HepG2 (cell line): ENCODE data around the gene ZBTB22. TPM values are rescaled to one million over a fixed set of nuclear protein-coding genes. Genes with fewer than 3 reads are reported as not detected.

Experiments
- ARID4A ChIP-seq: sonication (generic); formaldehyde crosslinking; IDR thresholded peaks from 2 replicates; pipeline ENCODE4 v1.5.0; 2020; ENCODE audit warnings: mild to moderate bottlenecking, missing genetic modification reagents, borderline replicate concordance
- CBX2 ChIP-seq, 2 experiments: fragments of 200-600 bp in 1 of 2; sonication (generic); formaldehyde crosslinking in 1 of 2; IDR thresholded peaks; 2 replicates each; pipeline versions ENCODE4 v1.7.0 to v1.8.1; 2018 to 2022; ENCODE audit warnings: low read depth in 2 of 2, low read length in 1 of 2, mild to moderate bottlenecking in 1 of 2, missing genetic modification reagents in 1 of 2
- NFIB ChIP-seq: sonication (generic); formaldehyde crosslinking; IDR thresholded peaks from 2 replicates; pipeline ENCODE4 v1.9.0; 2021; ENCODE audit warnings: missing genetic modification reagents, mild to moderate bottlenecking, borderline replicate concordance
- NR2C2 ChIP-seq: sonication (generic); formaldehyde crosslinking; IDR thresholded peaks from 2 replicates; pipeline ENCODE4 v1.4.0; 2020; ENCODE audit warnings: missing genetic modification reagents, mild to moderate bottlenecking, moderate library complexity, borderline replicate concordance
- REST ChIP-seq, 2 experiments: IDR thresholded peaks; 2 replicates each; pipeline ENCODE4 v1.6.1; 2011 to 2012; ENCODE audit warnings: low read length in 2 of 2, borderline replicate concordance in 1 of 2, low read depth in 1 of 2, mild to moderate bottlenecking in 1 of 2, moderate library complexity in 1 of 2
- SMARCC2 ChIP-seq: fragments of 450-650 bp; IDR thresholded peaks from 2 replicates; pipeline ENCODE4 v1.6.1; 2017; ENCODE audit warnings: antibody characterized with exemption, mild to moderate bottlenecking
- TBP ChIP-seq: sonication (generic); formaldehyde crosslinking; IDR thresholded peaks from 2 replicates; pipeline ENCODE4 v1.5.0; 2020; ENCODE audit warnings: missing genetic modification reagents
- ZNF407 ChIP-seq: sonication (generic); formaldehyde crosslinking; IDR thresholded peaks from one replicate; pipeline ENCODE4 v1.5.1; 2020; ENCODE audit warnings: mild to moderate bottlenecking, missing genetic modification reagents; ENCODE audit errors: not compliant biosample characterization
- ZNF562 ChIP-seq: sonication (generic); formaldehyde crosslinking; IDR thresholded peaks from 2 replicates; pipeline ENCODE4 v1.8.0; 2022; ENCODE audit warnings: missing genetic modification reagents, borderline replicate concordance
- polyA plus RNA-seq, 8 experiments: library from polyadenylated mRNA; depleted of rRNA in 3 of 8; stranded (reverse) in 7 of 8; unstranded in 1 of 8; fragments of >200 nt; fragmentation: Illumina TruSeq in 4 of 8; extraction: Trizol in 4 of 8; gene quantifications; 2 replicates each; pipeline versions ENCODE4 v1.2.1 to v1.2.3, GENCODE V29; 2011 to 2016; ENCODE audit warnings: low read depth in 4 of 8, missing spikeins in 1 of 8, mixed read lengths in 1 of 8; ENCODE audit not compliant: insufficient read depth in 1 of 8
- total RNA-seq, 5 experiments: library from RNA; depleted of rRNA; stranded (reverse); fragments of >200 nt; fragmentation: Illumina TruSeq; extraction: Trizol; gene quantifications; 2 replicates each; pipeline ENCODE4 v1.2.3, GENCODE V29; 2016; ENCODE audit warnings: low read depth in 1 of 5

Gene ZBTB22
- total and polyA plus RNA-seq, 2 of the 13 experiments (the other 11 are each of a cell fraction or from before 2014, with no cell fraction given) = 8.0 to 10.6 TPM

- TF ChIP-seq ZNF407 (no peak), ZNF562 (no peak), ARID4A (CRISPR knock-in tag) (no peak; the same call in 1 of the 2 replicates), NR2C2 (CRISPR knock-in tag) (peak; percentile 33; the same call in 1 of the 2 replicates), CBX2 (IDR thresholded peaks at IDR 0.05; ENCODE audit: low read depth, low read length) (no peak), CBX2 (CRISPR knock-in tag; IDR thresholded peaks at IDR 0.05; ENCODE audit: low read depth) (0 out of 2 replicates have a peak, but pooled peaks have one; percentile 31), SMARCC2 (no peak), NFIB (CRISPR knock-in tag) (no peak), REST (IDR thresholded peaks at IDR 0.05; ENCODE audit: borderline replicate concordance in 1 of 2, low read depth in 1 of 2, low read length in 2 of 2) (no peak), TBP (CRISPR knock-in tag) (no peak)
Measured at GRCh38 chr6:33297406-33297955, 20.1 kb downstream of the ZBTB22 start (continued).
